GM18498 (cell line): ENCODE data around the gene TTLL10.

Experiments
- ATAC-seq: cut with Tn5 transposase; IDR thresholded peaks from one replicate; pipeline ENCODE4 v1.9.1; 2021; ENCODE audit warnings: mild to moderate bottlenecking, moderate library complexity; ENCODE audit not compliant: unreplicated experiment

Gene TTLL10

GRCh38 chr1:1157426-1157913, 16.2 kb upstream of the TTLL10 start:
- ATAC-seq, result peak; percentile 46

GRCh38 chr1:1157914-1158710, 15.6 kb upstream of the TTLL10 start:
- ATAC-seq, result peak; percentile 51

- ATAC-seq, result no peak
Measured at GRCh38 chr1:1160281-1160930, 13.3 kb upstream of the TTLL10 start.

- no peak for ATAC-seq
Measured at GRCh38 chr1:1161078-1161682, 12.5 kb upstream of the TTLL10 start.

- no peak for ATAC-seq
Measured at GRCh38 chr1:1161683-1162079, 12.0 kb upstream of the TTLL10 start.

GRCh38 chr1:1162597-1163537, 10.8 kb upstream of the TTLL10 start:
- no peak for ATAC-seq

- ATAC-seq, result no peak
Measured at GRCh38 chr1:1163538-1164070, 10.1 kb upstream of the TTLL10 start.

GRCh38 chr1:1164361-1164700, 9.3 kb upstream of the TTLL10 start:
- no peak for ATAC-seq

- ATAC-seq, result no peak
Measured at GRCh38 chr1:1164701-1165451, 8.8 kb upstream of the TTLL10 start.

GRCh38 chr1:1165485-1165884, 8.2 kb upstream of the TTLL10 start:
- no peak for ATAC-seq

- no peak for ATAC-seq
Measured at GRCh38 chr1:1165900-1166421, 7.7 kb upstream of the TTLL10 start.

GRCh38 chr1:1166642-1167397, 6.9 kb upstream of the TTLL10 start:
- no peak for ATAC-seq

GRCh38 chr1:1167398-1167821, 6.3 kb upstream of the TTLL10 start:
- ATAC-seq, result no peak

GRCh38 chr1:1167841-1168450, 5.7 kb upstream of the TTLL10 start:
- no peak for ATAC-seq

- no peak for ATAC-seq
Measured at GRCh38 chr1:1168451-1169411, 4.9 kb upstream of the TTLL10 start.

GRCh38 chr1:1169429-1170214, 4.1 kb upstream of the TTLL10 start:
- ATAC-seq, result no peak
